GM12878 (cell line): Measurements from ENCODE around the gene SPAG9. TPM values are rescaled to one million over a fixed set of nuclear protein-coding genes. Genes with fewer than 3 reads are reported as not detected.

Experiments
- HDAC2 ChIP-seq: fragments of 200-600 bp; sonication (generic); IDR thresholded peaks from 2 replicates; pipeline ENCODE4 v1.6.1; 2017
- IKZF1 ChIP-seq: fragments of 450-650 bp; conservative IDR thresholded peaks from 2 replicates; pipeline ENCODE4 v1.6.1; 2017; ENCODE audit warnings: antibody characterized with exemption, mild to moderate bottlenecking
- JUNB ChIP-seq: IDR thresholded peaks from 2 replicates; pipeline ENCODE4 v1.6.1; 2016; ENCODE audit warnings: antibody characterized with exemption, mild to moderate bottlenecking
- NR2F1 ChIP-seq: fragments of 450-650 bp; conservative IDR thresholded peaks from 2 replicates; pipeline ENCODE4 v1.6.1; 2017; ENCODE audit warnings: mild to moderate bottlenecking
- TCF3 ChIP-seq: IDR thresholded peaks from 2 replicates; pipeline ENCODE4 v1.6.1; 2012; ENCODE audit warnings: low read depth, mild to moderate bottlenecking, low read length, borderline replicate concordance; ENCODE audit not compliant: insufficient read depth
- ZNF207 ChIP-seq: fragments of 450-650 bp; IDR thresholded peaks from 2 replicates; pipeline ENCODE4 v1.6.1; 2014; ENCODE audit warnings: antibody characterized with exemption, mild to moderate bottlenecking, borderline replicate concordance
- ZNF384 ChIP-seq: IDR thresholded peaks from 2 replicates; pipeline ENCODE4 v1.6.1; 2012; ENCODE audit warnings: low read depth, mild to moderate bottlenecking, low read length, improper control_type of control experiment, borderline replicate concordance
- ZNF592 ChIP-seq: fragments of 450-650 bp; IDR thresholded peaks from 2 replicates; pipeline ENCODE4 v1.6.1; 2017; ENCODE audit warnings: mild to moderate bottlenecking, moderate library complexity
- polyA plus RNA-seq, 11 experiments: library from polyadenylated mRNA; depleted of rRNA in 4 of 11; unstranded in 6 of 11; stranded (reverse) in 5 of 11; fragments of >200 nt; fragmentation: Nextera tagmentation in 4 of 11; fragmentation: Illumina TruSeq in 1 of 11; extraction: Ambion mirVana in 4 of 11; extraction: Trizol in 1 of 11; gene quantifications; 1 replicate in 1 of 11; 2 replicates in 10 of 11; pipeline versions ENCODE4 v1.2.1 to v1.2.3, GENCODE V29; 2011 to 2016; ENCODE audit warnings: inconsistent platforms in 2 of 11, missing spikeins in 2 of 11, low read depth in 1 of 11
- total RNA-seq, 4 experiments: library from RNA; depleted of rRNA in 3 of 4; stranded (reverse); fragments of >200 nt in 3 of 4; fragmentation: Illumina TruSeq in 1 of 4; extraction: Trizol in 1 of 4; gene quantifications; 2 replicates each; pipeline versions ENCODE4 v1.2.1 to v1.2.3, GENCODE V29; 2013 to 2021

Gene SPAG9
- total and polyA plus RNA-seq, 10 of the 15 experiments (the other 5 are each of a cell fraction or from before 2014, with no cell fraction given): 6.6 to 42.0 (median 24.9) TPM

- TF ChIP-seq ZNF592 (no peak), IKZF1 (peak; percentile 97), TCF3 (peak; percentile 87; the same call in 1 of the 2 replicates), ZNF207 (peak; percentile 99), JUNB (peak; percentile 59), ZNF384 (peak; percentile 94), NR2F1 (no peak; the same call in none of the 2 replicates), HDAC2 (no peak)
Measured at GRCh38 chr17:51153210-51154072, 32.8 kb upstream of the SPAG9 start, which contains the start of gene NME1 (continued).
